Measurements from ENCODE around the gene BRCA2.
"Not testable (repeated sequence)": the region's sequence is repeated elsewhere in the genome, so short reads cannot be mapped to it uniquely, and the experiment has no call there.

BRCA2 gene

GRCh38 chr13:32309312-32310133 is 5.8 kb upstream of the BRCA2 start:
- no peak for DNase-seq (ENCODE audit: low read depth, low spot score)

- peak; percentile 57 for DNase-seq (ENCODE audit: low read depth, low spot score)
Measured at GRCh38 chr13:32310134-32310706, 5.1 kb upstream of the BRCA2 start.

- DNase-seq (ENCODE audit: low read depth, low spot score), result no peak
Measured at GRCh38 chr13:32311188-32311897, 4.0 kb upstream of the BRCA2 start.

- no peak for DNase-seq (ENCODE audit: low read depth, low spot score)
Measured at GRCh38 chr13:32314271-32315237, 754 bp upstream of the BRCA2 start.

- DNase-seq (ENCODE audit: low read depth, low spot score), result no peak
Measured at GRCh38 chr13:32316028-32316339, 676 bp downstream of the BRCA2 start.

- no peak for DNase-seq (ENCODE audit: low read depth, low spot score)
Measured at GRCh38 chr13:32316501-32316900, 1.2 kb downstream of the BRCA2 start.

GRCh38 chr13:32317716-32318465 is 2.6 kb downstream of the BRCA2 start:
- DNase-seq (ENCODE audit: low read depth, low spot score), result no peak

- no peak for DNase-seq (ENCODE audit: low read depth, low spot score)
Measured at GRCh38 chr13:32320528-32320927, 5.2 kb downstream of the BRCA2 start.

GRCh38 chr13:32323912-32324311 is 8.6 kb downstream of the BRCA2 start:
- DNase-seq (ENCODE audit: low read depth, low spot score), result no peak

GRCh38 chr13:32330441-32330840 is 15.1 kb downstream of the BRCA2 start:
- DNase-seq (ENCODE audit: low read depth, low spot score), result no peak

- DNase-seq (ENCODE audit: low read depth, low spot score), result no peak
Measured at GRCh38 chr13:32334671-32335070, 19.4 kb downstream of the BRCA2 start.

GRCh38 chr13:32340914-32341313 is 25.6 kb downstream of the BRCA2 start:
- DNase-seq (ENCODE audit: low read depth, low spot score), result no peak

GRCh38 chr13:32347651-32348050 is 32.3 kb downstream of the BRCA2 start:
- no peak for DNase-seq (ENCODE audit: low read depth, low spot score)

- not testable (repeated sequence) for DNase-seq (ENCODE audit: low read depth, low spot score)
Measured at GRCh38 chr13:32350839-32351441, 35.6 kb downstream of the BRCA2 start.

- no peak for DNase-seq (ENCODE audit: low read depth, low spot score)
Measured at GRCh38 chr13:32354040-32354439, 38.7 kb downstream of the BRCA2 start.

- not testable (repeated sequence) for DNase-seq (ENCODE audit: low read depth, low spot score)
Measured at GRCh38 chr13:32355935-32356334, 40.6 kb downstream of the BRCA2 start.

GRCh38 chr13:32362574-32362973 is 47.3 kb downstream of the BRCA2 start:
- DNase-seq (ENCODE audit: low read depth, low spot score), result no peak

- no peak for DNase-seq (ENCODE audit: low read depth, low spot score)
Measured at GRCh38 chr13:32370805-32371204, 55.5 kb downstream of the BRCA2 start.

GRCh38 chr13:32376642-32377415 is 61.5 kb downstream of the BRCA2 start:
- DNase-seq (ENCODE audit: low read depth, low spot score), result no peak

- DNase-seq (ENCODE audit: low read depth, low spot score), result no peak
Measured at GRCh38 chr13:32378012-32378411, 62.7 kb downstream of the BRCA2 start.

All from ELF-1 (cell line).